EH (cell line): Measurements from ENCODE around the gene DNAJC6.
A peak's percentile ranks its signal among the peaks of the same experiment; 100 is the strongest.
"Not testable (repeated sequence)": the region's sequence is repeated elsewhere in the genome, so short reads cannot be mapped to it uniquely, and the experiment has no call there.

Experiments used
- DNase-seq: peaks from one replicate; pipeline ENCODE4 v3.0.0-alpha.2; 2015; ENCODE audit warnings: low read depth

Gene DNAJC6

GRCh38 chr1:65431111-65431705, 121.9 kb downstream of the DNAJC6 start:
- DNase-seq, result peak; percentile 66

DNA sequence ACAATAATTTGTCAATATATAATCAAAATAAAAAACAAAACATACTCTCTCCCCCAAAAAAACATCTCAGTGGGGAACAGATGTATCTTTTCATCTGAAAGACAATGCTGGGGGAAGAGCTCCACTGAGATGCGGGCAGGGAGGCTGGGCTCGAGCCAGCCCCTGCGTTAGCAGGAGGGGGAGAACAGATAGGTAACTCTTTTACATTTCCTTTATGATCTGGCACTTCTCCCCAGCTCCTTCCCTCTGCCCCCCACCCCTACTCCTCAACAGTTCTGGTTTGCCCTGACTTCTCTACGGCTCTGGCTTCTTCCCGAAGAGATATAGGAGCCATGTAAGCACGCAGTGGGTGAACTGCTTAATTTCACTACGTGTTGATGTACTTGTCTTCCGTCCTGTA, 123.6 kb downstream of the DNAJC6 start:
- no peak for DNase-seq

DNA sequence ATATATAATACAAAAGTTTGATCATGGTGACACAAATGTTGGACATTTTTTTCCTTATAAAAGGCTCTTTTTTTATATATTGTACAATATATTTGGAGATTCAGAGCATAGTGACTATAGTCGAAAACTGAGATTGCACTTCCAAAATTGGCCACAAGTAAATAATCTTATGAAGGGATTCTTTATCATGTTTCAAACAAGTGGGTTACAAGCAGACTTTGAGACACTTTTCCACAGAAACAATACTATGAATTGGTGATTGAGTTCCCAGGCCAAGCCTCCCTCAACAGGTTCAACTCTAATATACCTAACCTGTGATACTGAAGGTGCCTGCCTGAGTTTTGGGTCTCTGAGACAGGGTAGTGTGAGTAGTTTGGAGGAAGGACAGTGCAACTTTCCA, 124.9 kb downstream of the DNAJC6 start:
- no peak for DNase-seq

DNA sequence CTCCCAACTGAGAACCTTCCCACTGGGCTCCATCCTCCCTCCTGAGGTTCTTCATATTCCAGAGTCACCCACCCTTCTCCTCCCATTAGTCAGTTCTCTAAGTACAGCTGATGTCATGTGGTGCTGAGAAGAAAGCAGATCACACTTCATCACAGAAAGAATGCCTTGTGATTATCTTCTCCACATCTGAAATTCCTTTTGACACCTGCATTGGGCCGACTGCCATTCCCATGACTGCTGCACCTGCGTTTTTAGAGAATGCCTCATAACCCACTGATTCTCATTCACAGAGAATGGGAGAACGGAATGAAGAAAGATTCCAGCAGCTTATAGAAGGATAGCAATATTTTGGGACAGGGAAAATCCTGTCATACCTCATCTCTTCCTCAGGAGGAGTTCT, 125.4 kb downstream of the DNAJC6 start:
- peak; percentile 41 for DNase-seq

DNA sequence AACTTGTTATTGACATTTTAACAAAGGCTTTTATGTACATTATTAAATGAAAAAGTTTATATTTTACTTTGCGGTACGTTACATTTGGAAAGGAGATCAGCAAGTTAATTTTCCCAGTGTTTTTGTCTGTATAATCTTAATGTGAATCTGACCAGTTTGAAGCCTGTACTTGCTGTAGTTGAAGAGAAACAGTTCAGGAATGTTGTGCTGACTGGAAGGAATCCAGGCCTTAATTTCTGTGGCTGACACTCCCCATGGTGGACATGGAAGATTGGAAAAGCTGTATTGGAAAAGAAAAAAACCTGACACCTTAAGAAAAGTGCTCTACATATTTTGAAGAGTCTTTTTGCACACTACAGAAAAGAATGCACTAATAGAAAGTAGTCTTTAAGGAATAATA, 126.6 kb downstream of the DNAJC6 start:
- peak; percentile 82 for DNase-seq

DNA sequence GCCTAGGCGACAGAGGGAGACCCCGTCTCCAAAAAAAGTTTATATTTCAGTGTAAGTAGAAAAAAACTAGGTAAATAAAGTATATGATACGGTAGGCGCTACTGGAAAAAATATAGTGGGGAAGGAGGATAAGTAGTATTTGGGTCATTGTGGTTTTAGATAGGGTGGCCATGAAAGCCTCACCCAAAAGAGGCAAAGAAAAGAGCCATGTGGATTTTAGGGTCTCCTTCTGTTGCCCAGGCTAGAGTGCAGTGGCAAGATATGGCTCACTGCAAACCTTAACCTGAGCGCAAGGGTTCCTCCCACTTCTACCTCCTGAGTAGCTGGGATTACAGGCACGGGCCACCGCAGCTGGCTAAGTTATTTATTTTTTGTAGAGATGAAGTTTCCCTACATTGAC, 128.3 kb downstream of the DNAJC6 start:
- DNase-seq, result no peak

- no peak for DNase-seq
These were observed 131.1 kb downstream of the DNAJC6 start for GRCh38 chr1:65440322-65440900.

- DNase-seq, result peak; percentile 91
These were observed 131.6 kb downstream of the DNAJC6 start for GRCh38 chr1:65440915-65441314.

- DNase-seq, result peak; percentile 29
These were observed 132.1 kb downstream of the DNAJC6 start for GRCh38 chr1:65441464-65441863.

DNA sequence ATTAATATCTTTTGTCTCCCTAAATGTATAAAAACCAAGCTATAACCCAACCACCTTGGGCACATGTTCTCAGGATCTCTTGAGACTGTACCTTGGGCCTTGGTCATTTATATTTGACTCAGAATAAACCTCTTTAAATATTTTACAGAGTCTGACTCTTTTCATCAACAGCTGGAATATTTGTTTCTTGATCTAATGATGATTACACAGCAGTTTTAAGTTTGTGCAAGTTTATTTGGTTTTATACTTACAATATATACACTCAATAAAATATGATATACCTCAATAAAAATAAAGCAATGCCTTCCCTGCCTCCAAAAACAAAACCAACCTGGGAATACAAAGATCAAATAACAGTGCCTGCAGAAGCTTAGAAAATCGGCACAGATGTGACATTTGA, 133.1 kb downstream of the DNAJC6 start:
- DNase-seq, result no peak

DNA sequence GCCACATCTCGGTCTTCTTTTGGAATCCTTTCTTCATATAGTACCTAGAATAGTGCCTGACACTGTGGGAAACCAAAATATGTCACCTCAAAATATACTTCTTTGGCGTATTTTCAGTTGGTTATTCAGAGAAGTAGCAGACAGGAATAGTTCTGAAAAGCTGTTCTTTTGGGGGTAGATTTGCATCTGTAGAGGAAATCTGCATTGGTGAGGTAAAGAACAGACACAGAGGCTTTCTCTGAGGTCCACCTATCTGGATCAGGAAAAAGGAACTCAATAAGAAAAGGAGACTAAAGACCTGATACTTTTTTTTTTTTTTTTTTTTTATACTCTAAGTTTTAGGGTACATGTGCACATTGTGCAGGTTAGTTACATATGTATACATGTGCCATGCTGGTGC, 134.3 kb downstream of the DNAJC6 start:
- DNase-seq, result no peak

DNA sequence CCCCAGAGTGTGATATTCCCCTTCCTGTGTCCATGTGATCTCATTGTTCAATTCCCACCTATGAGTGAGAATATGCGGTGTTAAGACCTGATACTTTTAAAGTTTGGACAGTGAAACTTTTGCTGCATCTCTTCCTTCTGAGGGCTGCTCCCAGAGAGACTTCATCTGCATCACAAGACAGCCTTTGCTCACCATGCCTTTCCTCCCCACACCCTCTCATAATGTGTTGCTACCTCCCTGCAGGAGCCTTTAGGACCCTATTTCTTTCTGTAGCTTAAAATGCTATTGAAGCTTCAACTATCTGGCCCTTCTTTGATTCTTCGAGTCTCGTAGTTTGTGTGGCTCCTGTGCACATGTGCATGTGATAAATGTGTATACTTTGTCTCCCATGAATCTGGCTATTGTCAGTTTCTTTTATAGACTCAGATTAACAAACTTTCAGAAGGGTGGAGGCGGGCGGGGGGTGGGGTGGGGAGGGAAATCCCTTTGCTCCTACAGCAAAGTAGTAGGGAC, 134.8 kb downstream of the DNAJC6 start:
- DNase-seq, result no peak

- no peak for DNase-seq
These were observed 136.5 kb downstream of the DNAJC6 start for GRCh38 chr1:65445837-65446236.

DNA sequence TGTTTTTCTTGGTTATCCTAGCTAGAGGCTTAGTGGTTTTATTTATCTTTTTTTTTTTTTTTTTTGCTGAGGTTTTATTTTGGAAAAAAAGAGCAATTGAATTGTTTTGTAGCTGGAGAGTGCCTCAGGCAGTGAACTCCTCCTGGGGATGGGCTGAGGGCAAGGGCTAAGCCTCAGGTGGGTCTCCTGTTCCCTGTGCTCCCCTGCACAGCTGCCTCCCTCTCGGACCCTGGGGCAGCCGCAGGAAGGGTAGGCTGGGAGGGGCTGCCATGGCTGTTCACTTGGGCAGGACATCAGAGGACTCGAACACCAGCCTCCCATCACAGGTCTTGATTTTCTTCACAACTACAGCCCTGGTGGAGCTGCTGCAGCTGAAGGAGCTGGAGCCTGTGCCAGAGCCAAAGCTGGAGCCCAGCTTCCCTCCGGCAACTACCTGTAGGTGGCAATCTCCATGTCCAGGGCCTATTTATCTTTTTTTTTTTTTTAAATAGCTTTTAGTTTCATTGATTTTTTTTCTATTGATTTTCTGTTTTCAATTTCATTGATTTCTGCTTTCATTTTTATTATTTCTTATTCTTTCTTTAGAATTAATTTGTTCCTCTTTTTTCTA, 140.0 kb downstream of the DNAJC6 start:
- DNase-seq, result no peak

DNA sequence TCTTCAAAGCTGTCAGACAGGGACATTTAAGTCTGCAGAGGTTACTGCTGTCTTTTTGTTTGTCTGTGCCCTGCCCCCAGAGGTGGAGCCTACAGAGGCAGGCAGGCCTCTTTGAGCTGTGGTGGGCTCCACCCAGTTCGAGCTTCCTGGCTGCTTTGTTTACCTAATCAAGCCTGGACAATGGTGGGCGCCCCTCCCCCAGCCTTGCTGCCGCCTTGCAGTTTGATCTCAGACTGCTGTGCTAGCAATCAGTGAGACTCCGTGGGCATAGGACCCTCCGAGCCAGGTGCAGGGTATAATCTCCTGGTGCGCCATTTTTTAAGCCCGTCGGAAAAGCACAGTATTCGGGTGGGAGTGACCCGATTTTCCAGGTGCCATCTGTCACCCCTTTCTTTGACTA, 146.3 kb downstream of the DNAJC6 start:
- not testable (repeated sequence) for DNase-seq

DNA sequence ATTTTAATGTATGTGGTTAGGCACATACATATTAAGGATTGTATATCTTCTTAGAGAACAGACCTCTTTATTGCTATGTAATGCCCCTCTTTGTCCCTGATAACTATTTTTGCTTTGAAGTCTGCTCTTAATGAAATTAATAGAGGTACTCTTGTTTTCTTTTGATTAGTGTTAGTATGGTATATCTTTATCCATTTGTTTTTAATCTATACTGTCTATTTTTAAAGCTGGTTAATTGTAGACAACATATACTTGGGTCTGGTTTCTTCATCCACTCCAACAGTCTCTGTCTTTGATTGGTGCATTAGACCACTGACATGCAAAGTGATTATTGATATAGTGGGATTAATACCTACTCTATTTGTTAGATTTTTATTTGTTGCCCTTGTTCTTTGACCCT, 147.1 kb downstream of the DNAJC6 start:
- DNase-seq, result no peak

GRCh38 chr1:65457868-65458267, 148.5 kb downstream of the DNAJC6 start:
- no peak for DNase-seq

- peak; percentile 20 for DNase-seq
These were observed 149.5 kb downstream of the DNAJC6 start for GRCh38 chr1:65458730-65459396.

- peak; percentile 56 for DNase-seq
These were observed 150.0 kb downstream of the DNAJC6 start for GRCh38 chr1:65459397-65459768.
